HFFc6 (cell line): ENCODE measurements around the gene SRPX. TPM values are rescaled to one million over a fixed set of nuclear protein-coding genes. Genes with fewer than 3 reads are reported as not detected.

Experiments used
- DNase-seq: peaks from one replicate; pipeline ENCODE4 v3.0.0-alpha.2; 2018
- H3K27ac Mint-ChIP-seq: 2 replicates; pipeline ENCODE4 v1.8.0; 2020; ENCODE audit warnings: mild to moderate bottlenecking, mixed read lengths
- H3K27me3 Mint-ChIP-seq: 2 replicates; pipeline ENCODE4 v1.8.0; 2021; ENCODE audit warnings: mild to moderate bottlenecking, moderate library complexity, mixed read lengths; ENCODE audit not compliant: insufficient read depth
- H3K36me3 Mint-ChIP-seq: 2 replicates; pipeline ENCODE4 v1.8.0; 2021; ENCODE audit warnings: low read depth, mixed read lengths
- H3K4me1 Mint-ChIP-seq: 2 replicates; pipeline ENCODE4 v1.8.0; 2020; ENCODE audit warnings: low read depth, mixed read lengths
- H3K4me3 Mint-ChIP-seq: 2 replicates; pipeline ENCODE4 v1.8.0; 2020; ENCODE audit warnings: mild to moderate bottlenecking, moderate library complexity, mixed read lengths
- H3K9me3 Mint-ChIP-seq: 2 replicates; pipeline ENCODE4 v1.8.0; 2020; ENCODE audit warnings: mild to moderate bottlenecking, mixed read lengths
- total RNA-seq, 6 experiments: library from RNA; stranded (reverse); fragmentation: NEBNext Ultra II Directional; extraction: Animal tissue kit (Norgen Biotek cat#: 25700); gene quantifications; 2 replicates in 1 of 6; 3 replicates in 5 of 6; pipeline ENCODE4 v1.2.3, GENCODE V29; 2021
- TF ChIP-seq, protein P1 (sequence below): fragments of 200-600 bp; sonication (generic); IDR thresholded peaks from 2 replicates; pipeline ENCODE4 v1.5.0; 2021; ENCODE audit warnings: antibody characterized with exemption, mild to moderate bottlenecking

SRPX gene
- total RNA-seq, 6 experiments from 2014 or later, result 10.6 to 47.2 (median 42.4) TPM

DNA sequence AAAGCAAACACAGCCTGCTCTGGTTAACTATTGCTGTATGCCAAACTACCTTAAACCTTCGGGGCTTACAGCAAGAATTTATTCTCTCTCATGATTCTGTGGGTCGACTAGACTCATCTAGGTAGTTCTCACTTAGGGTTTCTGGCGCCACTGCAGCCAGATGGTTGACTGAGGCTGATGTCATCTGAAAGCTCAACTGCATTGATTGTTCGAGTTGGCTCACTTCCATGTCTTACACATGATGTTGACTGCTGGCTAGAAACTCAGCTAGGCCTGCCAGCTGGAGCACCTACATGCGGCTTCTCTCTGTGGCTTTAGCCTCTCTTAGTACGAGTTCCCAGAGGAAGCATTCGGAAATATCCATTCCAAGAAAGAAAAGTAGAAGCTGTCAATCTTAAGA lies 103.2 kb downstream of the SRPX start:
- DNase-seq, result no peak
- H3K27ac Mint-ChIP-seq, result no peak overlapping the region
- no peaks in the 10 kb centered on the region for H3K27me3 Mint-ChIP-seq
- H3K4me1 Mint-ChIP-seq, result no peaks in the 10 kb centered on the region
- TF ChIP-seq, protein P1, sequence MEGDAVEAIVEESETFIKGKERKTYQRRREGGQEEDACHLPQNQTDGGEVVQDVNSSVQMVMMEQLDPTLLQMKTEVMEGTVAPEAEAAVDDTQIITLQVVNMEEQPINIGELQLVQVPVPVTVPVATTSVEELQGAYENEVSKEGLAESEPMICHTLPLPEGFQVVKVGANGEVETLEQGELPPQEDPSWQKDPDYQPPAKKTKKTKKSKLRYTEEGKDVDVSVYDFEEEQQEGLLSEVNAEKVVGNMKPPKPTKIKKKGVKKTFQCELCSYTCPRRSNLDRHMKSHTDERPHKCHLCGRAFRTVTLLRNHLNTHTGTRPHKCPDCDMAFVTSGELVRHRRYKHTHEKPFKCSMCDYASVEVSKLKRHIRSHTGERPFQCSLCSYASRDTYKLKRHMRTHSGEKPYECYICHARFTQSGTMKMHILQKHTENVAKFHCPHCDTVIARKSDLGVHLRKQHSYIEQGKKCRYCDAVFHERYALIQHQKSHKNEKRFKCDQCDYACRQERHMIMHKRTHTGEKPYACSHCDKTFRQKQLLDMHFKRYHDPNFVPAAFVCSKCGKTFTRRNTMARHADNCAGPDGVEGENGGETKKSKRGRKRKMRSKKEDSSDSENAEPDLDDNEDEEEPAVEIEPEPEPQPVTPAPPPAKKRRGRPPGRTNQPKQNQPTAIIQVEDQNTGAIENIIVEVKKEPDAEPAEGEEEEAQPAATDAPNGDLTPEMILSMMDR, result no peak
- H3K9me3 Mint-ChIP-seq, result no peaks in the 10 kb centered on the region
- H3K4me3 Mint-ChIP-seq, result no peak overlapping the region
- H3K36me3 Mint-ChIP-seq, result no peaks in the 10 kb centered on the region

DNA sequence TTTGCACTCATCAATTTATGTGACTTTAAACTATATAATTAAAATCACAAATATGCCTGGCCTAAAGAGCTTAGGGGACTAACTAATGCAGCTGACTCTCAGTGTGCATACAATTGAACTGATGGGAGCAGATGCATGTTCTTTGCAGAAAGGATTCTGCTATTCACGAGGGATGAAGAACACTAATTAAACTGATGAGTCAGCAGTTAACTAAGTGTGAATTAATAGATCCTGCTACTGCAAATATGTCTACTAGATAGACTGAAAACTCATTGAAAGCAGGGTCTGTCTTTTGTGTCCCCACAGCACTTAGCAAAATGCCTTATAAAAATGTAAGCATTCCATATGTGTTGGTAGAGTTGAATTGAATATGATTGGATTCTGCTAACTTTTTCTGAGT lies 104.0 kb downstream of the SRPX start:
- H3K4me3 Mint-ChIP-seq, result no peak overlapping the region
- TF ChIP-seq, protein P1, result no peak
- no peaks in the 10 kb centered on the region for H3K27me3 Mint-ChIP-seq
- H3K36me3 Mint-ChIP-seq, result no peaks in the 10 kb centered on the region
- no peak for DNase-seq
- H3K4me1 Mint-ChIP-seq, result no peaks in the 10 kb centered on the region
- H3K9me3 Mint-ChIP-seq, result no peaks in the 10 kb centered on the region
- H3K27ac Mint-ChIP-seq, result no peak overlapping the region

DNA sequence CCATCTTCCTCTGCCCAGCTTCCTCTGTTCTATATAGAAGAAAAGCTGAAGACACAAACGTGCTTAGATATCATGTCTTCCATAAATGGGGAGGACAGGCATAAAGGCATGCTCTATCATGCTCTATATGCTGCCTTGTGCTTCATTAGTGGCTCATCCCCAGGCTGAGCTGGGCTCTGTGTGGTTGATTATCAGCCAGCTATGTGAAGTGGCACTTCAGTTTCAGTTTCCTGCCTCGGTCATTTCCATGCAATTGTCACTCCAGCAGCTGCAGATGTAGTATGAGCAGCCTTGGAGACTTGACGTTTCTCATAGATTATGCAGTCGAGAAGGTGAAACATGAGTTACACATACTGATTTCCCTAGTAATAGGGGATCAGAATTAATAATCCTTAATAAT lies 108.1 kb downstream of the SRPX start:
- Mint-ChIP-seq H3K27ac (no peak overlapping the region), H3K4me3 (no peak overlapping the region), H3K4me1 (no peaks in the 10 kb centered on the region), H3K36me3 (no peaks in the 10 kb centered on the region), H3K27me3 (peaks cover 2% of the 10 kb centered on the region; the same call in 1 of the 2 replicates), H3K9me3 (no peaks in the 10 kb centered on the region)
- DNase-seq, result no peak
- TF ChIP-seq, protein P1, result no peak

DNA sequence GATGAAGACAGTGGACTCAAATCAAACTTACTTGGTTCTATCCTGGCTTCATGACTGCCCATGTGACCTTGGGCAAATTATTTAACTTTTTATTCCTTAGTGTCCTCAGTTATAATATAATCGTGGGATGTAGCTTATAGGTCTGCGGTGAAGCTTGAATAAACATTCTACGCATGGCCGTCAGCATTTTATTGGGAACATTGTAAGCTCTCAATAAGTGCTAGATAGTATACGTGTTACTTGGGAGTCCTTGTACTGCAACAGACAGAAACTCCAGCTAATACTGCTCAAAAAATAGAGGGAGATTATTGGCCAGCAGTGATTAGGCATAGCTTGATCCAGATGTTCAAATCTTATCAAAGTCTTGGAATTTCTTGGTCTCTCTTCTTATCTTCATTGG lies 109.5 kb downstream of the SRPX start:
- H3K9me3 Mint-ChIP-seq, result no peaks in the 10 kb centered on the region
- H3K27ac Mint-ChIP-seq, result no peak overlapping the region
- TF ChIP-seq, protein P1, result no peak
- no peaks in the 10 kb centered on the region for H3K4me1 Mint-ChIP-seq
- H3K36me3 Mint-ChIP-seq, result no peaks in the 10 kb centered on the region
- peaks cover 2% of the 10 kb centered on the region; the same call in 1 of the 2 replicates for H3K27me3 Mint-ChIP-seq
- no peak overlapping the region for H3K4me3 Mint-ChIP-seq
- DNase-seq, result no peak

DNA sequence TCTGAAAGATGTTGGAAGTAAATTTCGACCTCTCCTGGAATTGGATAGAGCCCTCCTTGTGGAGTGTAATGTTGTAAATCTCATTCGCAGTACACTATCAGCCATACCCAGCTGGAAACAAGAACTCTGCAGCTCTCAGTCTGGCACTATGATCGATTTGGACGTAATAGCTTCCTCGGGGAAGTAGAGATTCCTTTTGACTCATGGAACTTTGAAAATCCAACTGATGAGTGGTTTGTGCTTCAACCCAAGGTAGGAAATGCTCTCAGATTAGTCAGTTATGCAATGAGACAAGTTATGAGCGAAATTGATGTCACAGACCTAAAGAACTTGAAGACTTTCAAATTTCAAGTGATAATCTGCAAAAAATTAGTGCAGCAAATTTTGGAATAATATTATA lies 110.4 kb downstream of the SRPX start:
- TF ChIP-seq, protein P1, result no peak
- H3K36me3 Mint-ChIP-seq, result no peaks in the 10 kb centered on the region
- no peak for DNase-seq
- no peaks in the 10 kb centered on the region for H3K4me1 Mint-ChIP-seq
- H3K9me3 Mint-ChIP-seq, result no peaks in the 10 kb centered on the region
- no peak overlapping the region for H3K27ac Mint-ChIP-seq
- no peak overlapping the region for H3K4me3 Mint-ChIP-seq
- peaks cover 2% of the 10 kb centered on the region; the same call in 1 of the 2 replicates for H3K27me3 Mint-ChIP-seq
